COLO668 (cell line): ENCODE results near the gene EPS8L1.
A peak's percentile ranks its signal among the peaks of the same experiment; 100 is the strongest.
"Not testable (repeated sequence)": the region's sequence is repeated elsewhere in the genome, so short reads cannot be mapped to it uniquely, and the experiment has no call there.

Experiments
- DNase-seq: peaks from one replicate; lab custom pipeline; 2025; ENCODE audit not compliant: unreplicated experiment; lab: John Stamatoyannopoulos, UW

The EPS8L1 gene

GRCh38 chr19:55050749-55051532, 24.7 kb upstream of the EPS8L1 start:
- DNase-seq: no peak

DNA sequence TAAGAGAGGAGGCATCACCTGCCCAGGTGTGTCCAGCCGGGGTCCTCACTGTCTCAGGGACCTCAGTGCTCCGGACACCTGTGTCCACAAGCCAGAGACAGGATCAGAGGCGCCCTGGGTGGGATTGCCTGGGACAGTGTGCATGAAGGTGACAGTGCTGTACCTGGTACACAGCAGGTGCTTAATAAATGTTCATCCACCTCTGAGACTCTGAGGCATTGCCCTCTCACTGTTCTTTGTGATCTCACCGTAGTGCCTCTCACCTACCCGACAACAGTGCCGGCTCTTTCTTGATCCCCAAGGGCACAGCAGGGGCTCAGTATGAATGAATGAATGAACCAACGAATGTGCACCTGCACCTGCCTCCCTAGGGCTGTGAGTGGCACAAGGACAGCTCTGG, 21.9 kb upstream of the EPS8L1 start:
- DNase-seq: no peak

DNA sequence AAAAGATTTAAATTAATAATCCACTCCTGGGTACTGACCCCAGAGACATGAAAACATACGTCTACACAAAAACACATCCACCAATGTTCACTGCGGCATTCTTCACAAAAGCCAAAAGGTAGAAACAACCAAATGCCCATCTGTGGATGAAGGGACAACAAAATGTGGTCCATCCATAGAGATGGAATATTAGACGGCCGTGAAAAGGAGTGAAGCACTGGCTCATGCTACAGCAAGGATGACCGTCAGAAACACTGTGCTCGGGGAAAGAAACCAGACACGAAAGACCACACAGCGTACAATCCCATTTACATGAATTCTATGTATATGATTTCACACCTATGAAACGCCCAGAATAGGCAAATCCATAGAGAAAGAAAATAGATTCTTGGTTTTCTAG, 18.8 kb upstream of the EPS8L1 start:
- DNase-seq: no peak

DNA sequence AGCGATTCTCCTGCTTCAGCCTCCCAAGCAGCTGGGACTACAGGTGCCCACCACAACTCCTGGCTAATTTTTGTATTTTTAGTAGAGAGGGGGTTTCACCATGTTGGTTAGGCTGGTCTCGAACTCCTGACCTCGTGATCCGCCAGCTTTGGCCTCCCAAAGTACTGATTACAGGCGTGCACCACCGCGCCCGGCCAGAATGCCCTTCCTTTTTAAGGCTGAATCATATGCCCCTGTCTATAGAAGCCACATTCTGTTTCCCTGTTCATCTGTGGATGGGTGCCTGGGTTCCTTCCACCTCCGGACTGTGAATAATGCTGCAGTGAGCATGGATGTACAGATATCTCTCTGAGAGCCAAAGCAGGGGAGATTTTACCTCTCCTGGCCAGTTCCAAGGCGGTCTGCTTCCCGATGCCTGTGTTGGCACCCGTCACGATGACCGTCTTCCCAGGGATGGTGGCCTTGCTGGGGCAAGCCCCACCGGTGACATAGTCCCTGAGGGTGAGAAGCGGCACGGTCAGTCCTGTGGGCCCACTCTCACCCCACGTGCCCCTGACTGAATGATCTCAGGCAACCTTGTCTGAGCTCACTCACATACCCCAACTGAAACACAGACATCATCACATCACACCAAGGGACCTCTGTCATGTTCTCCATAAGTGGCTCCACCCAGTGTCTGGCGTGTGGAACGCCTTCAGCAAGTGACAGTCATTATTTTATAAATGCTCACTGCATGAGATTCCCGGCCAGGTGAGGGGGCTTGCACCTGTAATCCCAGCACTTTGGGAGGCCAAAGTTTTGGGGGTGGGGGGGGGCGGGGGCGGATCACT, 16.7 kb upstream of the EPS8L1 start:
- no peak for DNase-seq

DNA sequence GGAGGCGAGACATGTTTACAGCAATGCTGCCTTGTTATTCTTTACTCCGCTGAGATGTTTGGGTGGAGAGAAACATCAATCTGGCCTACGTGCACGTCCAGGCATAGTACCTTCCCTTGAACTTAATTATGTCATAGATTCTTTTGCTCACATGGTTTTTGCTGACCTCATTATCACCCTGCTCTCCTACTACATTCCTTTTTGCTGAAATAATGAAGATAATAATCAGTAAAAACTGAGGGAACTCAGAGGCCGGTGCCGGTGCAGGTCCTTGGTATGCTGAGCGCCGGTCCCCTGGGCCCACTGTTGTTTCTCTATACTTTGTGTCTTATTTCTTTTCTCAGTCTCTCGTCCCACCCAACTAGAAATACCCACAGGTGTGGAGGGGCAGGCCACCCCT, 15.4 kb upstream of the EPS8L1 start:
- DNase-seq: not testable (repeated sequence)

DNA sequence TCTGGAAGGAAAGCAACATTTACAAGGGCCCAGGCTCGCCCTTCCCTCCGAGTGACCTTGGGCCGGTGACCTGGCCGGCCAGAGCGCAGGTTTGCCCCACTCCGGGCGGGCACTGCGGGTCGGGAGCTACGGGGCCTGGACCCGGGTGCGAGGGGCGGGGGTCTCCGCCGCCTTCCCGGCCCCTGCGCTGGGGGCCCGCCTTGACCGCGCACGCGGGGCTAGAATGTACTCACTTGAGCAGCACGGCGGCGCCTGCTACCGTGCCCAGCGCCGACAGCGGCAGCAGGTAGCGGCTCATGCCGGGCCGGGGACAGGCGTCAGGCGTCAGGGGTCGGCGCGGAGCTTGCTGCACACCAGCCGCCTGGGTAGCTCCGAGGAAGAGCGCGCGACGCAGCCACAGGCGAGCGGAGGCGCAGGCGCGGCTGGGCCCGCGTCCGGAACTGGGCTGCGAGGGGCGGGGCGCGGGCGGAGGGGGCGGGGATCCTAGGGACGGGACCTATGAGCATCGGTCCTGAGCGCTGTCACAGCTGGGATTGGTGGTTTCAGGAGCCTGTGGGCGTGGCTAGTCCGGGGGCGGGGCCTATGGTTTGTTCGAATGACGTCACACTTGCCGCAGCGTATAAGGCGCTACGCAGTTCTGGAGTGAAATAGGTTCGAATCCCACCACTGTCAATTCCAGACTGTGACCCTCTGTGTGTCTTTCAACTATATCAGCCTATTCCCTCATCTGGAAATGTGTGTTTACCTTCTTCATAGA, 12.8 kb upstream of the EPS8L1 start, which contains the start of gene RDH13:
RDH13 (minus strand) TSS at position 414 of the 757 bp plus-strand sequence; CDS start at position 298, 116 bp downstream.
- peak; percentile 95 for DNase-seq

DNA sequence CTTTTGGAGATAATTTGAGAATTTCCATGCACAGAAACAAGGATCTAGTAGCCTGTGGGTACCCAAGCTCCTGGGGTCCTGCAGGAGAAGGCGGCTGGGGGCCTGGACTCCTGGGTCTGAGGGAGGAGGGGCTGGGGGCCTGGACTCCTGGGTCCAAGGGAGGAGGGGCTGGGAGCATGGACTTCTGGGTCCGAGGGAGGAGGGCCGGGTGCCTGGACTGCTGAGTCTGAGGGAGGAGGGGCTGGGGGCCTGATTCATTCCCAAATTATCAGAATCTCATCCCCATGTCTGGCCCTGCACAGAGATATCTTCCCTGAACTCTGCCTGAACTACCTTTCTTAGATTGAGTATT, 12.2 kb upstream of the EPS8L1 start:
- no peak for DNase-seq

DNA sequence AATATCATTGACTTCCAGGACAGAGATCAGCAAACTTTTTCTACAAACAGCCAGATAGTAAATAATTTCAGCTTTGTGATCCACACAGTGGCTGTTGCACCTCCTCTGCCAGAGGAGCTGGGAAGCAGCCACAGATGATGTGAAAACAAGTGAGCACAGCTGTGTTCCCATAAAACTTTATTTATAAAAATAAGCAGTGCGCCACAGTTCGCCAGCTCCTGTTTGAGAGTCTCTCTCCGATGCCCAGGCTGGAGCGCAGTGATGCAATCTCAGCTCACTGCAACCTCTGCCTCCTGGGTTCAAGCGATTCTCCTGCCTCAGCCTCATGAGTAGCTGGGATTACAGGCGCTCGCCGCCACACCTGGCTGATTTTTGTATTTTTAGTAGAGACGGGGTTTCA, 10.2 kb upstream of the EPS8L1 start:
- not testable (repeated sequence) for DNase-seq

GRCh38 chr19:55066107-55066709, 9.5 kb upstream of the EPS8L1 start:
- DNase-seq: no peak

GRCh38 chr19:55067869-55068268, 7.8 kb upstream of the EPS8L1 start:
- DNase-seq: no peak

DNA sequence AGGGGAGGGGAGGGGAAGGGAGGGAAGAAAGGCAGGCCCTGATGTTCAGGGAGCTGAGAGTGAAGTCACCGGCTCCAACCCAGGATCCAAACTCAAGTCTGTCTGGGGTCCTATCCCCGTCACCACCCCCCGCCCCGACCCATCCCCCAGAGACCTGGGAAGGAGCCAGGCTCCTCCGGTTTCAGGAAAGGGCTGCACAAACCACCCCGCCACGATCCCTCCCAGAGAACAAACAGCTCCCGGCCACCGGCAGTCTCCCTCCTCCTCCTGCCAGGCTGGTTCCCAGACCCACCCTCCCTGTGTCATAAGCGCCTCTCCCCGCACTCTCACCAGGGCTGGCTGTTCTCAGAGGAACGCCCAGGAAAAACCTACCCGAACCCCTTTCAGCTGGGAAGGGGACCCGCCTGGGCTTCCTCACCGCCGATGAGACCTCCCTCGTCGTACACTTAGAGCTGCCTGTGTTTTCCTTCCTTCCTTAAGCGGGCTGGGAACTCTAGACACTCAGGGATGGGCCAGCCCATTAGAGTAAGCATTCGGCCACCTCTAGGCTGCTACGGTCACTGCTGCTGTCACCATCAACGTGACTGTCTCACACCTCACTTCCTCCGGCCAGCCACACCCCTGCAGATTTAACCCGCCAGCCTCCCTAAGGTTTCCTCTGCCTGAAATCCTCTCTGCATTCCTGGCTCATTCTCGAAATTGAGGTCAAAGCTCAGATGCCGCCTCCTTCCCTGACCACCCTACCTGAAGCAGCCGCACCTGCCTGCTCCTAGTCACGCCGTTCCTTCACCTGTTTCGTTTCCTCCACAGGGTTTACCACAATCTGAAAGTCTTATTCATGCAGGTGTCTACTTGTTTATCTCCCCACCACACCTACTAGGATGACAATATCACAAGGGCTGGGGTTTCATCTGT, 6.5 kb upstream of the EPS8L1 start:
- peak; percentile 61 for DNase-seq

- DNase-seq: no peak
Observed at GRCh38 chr19:55069865-55070197, 5.8 kb upstream of the EPS8L1 start.

DNA sequence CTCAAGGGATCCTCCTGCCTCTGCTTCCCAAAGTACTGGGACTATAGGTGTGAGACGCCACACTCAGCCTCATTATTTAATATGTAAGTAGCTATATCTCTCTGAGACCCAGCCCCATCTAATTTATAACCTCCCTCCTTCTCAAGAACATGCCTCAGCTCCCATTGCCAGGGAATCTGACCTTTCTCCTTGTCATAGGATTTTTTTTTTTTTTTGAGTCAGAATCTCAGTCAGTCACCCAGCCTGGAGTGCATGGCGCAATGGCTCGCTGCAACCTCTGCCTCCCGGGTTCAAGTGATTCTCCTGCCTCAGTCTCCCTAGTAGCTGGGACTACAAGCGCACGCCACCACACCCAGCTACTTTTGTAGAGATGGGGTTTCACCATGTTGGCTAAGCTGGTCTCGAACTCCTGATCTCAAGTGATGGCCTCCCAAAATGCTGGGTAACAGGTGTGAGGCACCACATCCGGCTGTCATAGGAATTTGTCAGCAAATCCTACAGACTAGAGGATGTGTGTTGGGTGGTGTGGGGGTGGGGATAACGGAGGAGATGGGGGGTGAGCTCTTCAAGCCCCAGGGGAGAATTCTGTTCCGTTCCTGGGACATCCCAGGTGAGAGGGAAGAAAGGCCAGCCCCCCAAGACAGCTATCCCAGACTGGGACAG, 5.1 kb upstream of the EPS8L1 start:
- no peak for DNase-seq

DNA sequence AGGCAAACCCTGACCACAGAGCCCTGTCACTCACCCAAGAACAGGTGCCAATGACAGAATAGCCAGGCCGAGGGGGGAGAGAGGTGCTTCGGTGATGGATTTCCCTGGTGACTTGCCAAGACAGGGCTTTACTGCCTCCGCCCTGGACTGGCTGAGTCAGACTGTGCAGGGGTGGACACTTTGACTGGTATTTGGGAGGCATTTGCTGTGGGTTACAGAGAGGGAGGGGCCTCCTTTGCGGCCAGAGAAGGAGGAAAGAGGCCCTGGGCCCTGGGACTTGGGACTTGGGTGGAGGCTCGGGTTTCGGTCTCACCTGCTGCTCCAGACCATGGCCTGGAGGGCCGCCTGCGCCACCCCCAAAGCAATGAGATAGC, 4.6 kb upstream of the EPS8L1 start:
- DNase-seq: peak; percentile 13

DNA sequence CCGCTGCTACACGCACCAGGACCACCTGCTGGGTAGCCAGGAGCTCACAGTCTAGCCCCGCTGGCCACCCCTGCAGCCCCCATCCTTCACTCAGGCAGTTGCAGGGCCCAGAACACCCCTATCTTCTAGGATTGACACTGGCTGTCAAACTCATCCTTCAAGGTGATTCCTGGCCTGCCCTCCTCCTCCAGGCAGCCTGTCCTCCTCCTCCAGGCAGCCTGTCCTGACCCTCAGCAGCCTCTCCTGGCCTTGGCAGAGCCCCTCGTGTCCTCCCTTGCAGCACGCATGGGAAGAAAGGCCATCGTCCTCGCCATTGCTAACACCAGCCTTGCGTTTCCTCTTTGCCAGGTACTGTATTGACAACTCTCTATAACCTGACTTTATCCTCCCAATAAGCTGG, 3.8 kb upstream of the EPS8L1 start:
- DNase-seq: no peak

DNA sequence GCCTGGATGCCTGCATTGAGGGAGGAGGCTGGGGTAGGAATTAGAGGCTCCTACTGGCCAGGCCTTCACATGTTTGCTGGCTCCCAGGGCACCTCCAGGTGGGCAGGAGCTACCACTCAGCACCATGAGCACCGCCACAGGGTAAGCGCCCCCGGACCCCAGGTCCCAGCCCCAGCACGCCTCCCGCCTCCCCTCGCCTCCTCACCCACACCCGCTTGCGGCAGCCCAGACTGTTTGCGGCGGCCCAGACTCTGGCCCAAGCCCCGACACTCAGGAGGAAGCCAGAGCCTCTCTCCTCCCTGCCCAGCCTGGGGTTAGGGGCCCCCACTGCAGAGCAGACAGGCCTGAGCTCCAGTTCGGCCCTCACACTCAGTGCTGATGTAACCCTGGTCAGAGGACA, 652 bp downstream of the EPS8L1 start:
- no peak for DNase-seq

- no peak for DNase-seq
Observed at GRCh38 chr19:55077106-55077505, 1.4 kb downstream of the EPS8L1 start.

DNA sequence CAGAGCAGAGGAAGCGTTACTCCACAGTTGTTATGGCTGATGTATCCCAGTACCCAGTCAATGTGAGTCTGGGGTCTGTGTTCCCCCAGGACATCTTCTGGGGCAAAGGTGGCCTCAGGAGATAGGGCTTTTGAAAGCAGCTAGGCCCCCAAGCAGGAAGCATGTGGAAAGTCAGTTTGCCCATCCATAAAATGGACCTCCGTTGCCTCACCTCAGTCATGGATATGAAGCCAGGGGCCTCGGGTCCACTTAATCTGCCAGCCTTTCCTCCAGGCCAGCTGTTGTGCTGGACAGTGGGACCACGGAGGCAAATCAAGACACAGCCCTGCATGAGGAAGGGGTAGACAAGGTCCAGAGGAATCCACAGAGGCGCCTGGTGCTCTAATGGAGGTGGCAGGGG, 3.3 kb downstream of the EPS8L1 start:
- DNase-seq: no peak

DNA sequence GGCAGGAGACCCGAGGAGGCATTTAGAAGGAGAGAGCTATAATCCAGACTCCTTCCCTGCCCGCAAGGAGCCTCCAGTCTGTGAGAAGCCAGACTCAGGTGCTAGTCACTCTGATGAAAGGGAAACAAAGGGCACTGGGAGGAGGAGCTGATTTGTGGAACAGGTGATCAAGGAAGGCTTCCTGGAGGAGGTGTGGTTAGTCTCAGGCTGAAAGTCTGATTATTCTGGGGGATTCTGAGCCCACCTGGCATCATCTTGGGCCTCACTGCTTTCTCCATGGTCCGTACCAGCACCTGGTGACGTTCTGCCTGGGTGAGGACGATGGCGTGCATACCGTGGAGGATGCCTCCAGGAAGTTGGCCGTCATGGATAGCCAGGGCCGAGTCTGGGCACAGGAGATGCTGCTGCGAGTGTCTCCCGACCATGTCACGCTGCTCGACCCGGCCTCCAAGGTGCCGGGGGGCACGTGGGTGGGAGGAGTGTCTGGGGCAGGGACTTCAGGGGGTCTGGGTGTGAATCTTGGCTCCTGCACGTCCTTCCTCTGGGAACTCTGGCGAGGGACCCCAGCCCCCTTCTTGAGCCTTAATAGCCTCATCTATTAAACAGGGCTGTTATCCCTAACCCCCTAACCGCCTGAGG, 3.9 kb downstream of the EPS8L1 start:
- no peak for DNase-seq
